Bronchial epithelial cell (primary cell): ENCODE data around the gene NQO2. TPM values are rescaled to one million over a fixed set of nuclear protein-coding genes. Genes with fewer than 3 reads are reported as not detected.
"Not testable (repeated sequence)": the region's sequence is repeated elsewhere in the genome, so short reads cannot be mapped to it uniquely, and the experiment has no call there.

Experiments used
- DNase-seq: peaks from one replicate; pipeline ENCODE4 v3.0.0-alpha.2; 2010; ENCODE audit warnings: low read depth
- FAIRE-seq: peaks from 2 replicates; lab custom pipeline; 2011; peaks lifted over from hg19 to GRCh38; lab: Jason Lieb, UNC
- H3K27me3 ChIP-seq: 2 replicates; pipeline ENCODE4 v1.5.1; 2011; ENCODE audit warnings: low read length; ENCODE audit not compliant: control insufficient read depth, insufficient read depth
- H3K36me3 ChIP-seq: 2 replicates; pipeline ENCODE4 v1.5.1; 2011; ENCODE audit warnings: low read length; ENCODE audit not compliant: control insufficient read depth, insufficient read depth
- H3K4me3 ChIP-seq: 2 replicates; pipeline ENCODE4 v1.5.1; 2011; ENCODE audit warnings: mild to moderate bottlenecking, low read depth, low read length, control low read depth
- CTCF ChIP-seq: IDR thresholded peaks from 2 replicates; pipeline ENCODE4 v1.5.1; 2011; ENCODE audit warnings: mild to moderate bottlenecking, moderate library complexity, low read length, control low read depth, inconsistent platforms; ENCODE audit not compliant: insufficient read depth, severe bottlenecking
- total RNA-seq: library from RNA; depleted of rRNA; stranded (reverse); fragments of >200 nt; gene quantifications from 2 replicates; pipeline ENCODE4 v1.2.1, GENCODE V29; 2014

NQO2 gene
- total RNA-seq, 1 donor from 2014 or later, result 20.5 TPM

DNA sequence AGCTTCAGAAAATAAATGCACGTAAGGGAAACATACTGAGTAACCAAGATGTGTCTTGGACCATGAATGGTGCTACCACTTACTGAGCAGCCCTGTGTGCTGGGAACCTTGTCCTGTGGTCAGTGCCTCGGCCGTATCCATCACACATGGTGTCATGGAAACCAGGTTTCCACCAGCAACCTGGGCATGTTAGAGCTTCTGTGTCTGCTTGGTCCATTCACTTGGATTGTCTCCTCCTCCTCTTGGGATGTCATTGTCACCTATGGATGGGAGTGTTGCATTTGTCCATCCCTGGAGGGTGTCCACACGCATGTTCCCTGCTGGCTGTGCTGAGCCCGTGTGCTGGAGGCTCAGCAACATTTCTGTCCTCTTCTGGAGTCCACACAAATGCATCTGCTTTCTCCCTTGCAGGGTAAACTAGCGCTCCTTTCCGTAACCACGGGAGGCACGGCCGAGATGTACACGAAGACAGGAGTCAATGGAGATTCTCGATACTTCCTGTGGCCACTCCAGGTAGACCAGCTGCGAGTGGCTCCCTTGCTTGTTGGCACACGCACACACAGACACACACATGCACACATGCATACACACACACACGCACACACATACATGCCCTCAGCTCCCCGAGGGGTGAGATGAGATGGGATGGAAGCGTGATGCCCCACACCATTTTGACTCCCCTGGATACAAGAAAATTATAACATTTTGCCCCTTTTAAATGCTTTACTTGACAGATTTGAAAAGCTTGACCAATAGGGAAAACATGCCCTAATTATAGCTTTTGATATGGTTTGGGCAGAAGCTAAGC, 17.0 kb downstream of the NQO2 start:
- FAIRE-seq, result no peak
- Histone ChIP-seq H3K27me3 (no peaks in the 10 kb centered on the region), H3K36me3 (peaks cover 7% of the 10 kb centered on the region), H3K4me3 (no peak overlapping the region)
- no peak for TF ChIP-seq CTCF
- DNase-seq, result no peak

GRCh38 chr6:3017304-3017703, 17.6 kb downstream of the NQO2 start:
- Histone ChIP-seq H3K36me3 (peaks cover 7% of the 10 kb centered on the region), H3K4me3 (no peak overlapping the region), H3K27me3 (no peaks in the 10 kb centered on the region)
- FAIRE-seq (no peak), DNase-seq (no peak)
- TF ChIP-seq CTCF, result no peak

DNA sequence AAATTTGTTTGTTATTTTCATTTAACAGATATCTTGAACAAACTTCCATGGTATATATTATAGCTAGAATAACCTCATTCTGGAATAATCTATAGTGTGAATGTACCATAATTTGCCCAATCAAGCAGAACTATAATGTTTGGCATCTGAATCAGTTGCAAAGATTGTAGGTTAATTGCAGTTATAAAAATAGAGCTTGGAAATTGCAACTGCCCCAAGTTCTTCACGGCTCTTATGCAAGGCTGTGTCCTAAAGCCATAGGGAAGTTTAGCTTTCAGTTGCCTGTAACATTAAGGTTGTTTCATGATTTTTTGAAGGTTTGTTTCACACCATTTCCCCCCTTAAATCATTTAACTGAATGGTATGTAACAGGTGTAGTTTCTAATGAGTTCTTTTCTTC, 19.4 kb downstream of the NQO2 start:
- H3K27me3 ChIP-seq, result no peaks in the 10 kb centered on the region
- no peak for TF ChIP-seq CTCF
- FAIRE-seq (no peak), DNase-seq (no peak)
- peaks cover 6% of the 10 kb centered on the region for H3K36me3 ChIP-seq
- no peak overlapping the region for H3K4me3 ChIP-seq

GRCh38 chr6:3019749-3020320, 20.1 kb downstream of the NQO2 start:
- H3K27me3 ChIP-seq, result no peaks in the 10 kb centered on the region
- no peak overlapping the region for H3K4me3 ChIP-seq
- no peak for TF ChIP-seq CTCF
- DNase-seq (no peak), FAIRE-seq (no peak)
- peaks cover 2% of the 10 kb centered on the region for H3K36me3 ChIP-seq

DNA sequence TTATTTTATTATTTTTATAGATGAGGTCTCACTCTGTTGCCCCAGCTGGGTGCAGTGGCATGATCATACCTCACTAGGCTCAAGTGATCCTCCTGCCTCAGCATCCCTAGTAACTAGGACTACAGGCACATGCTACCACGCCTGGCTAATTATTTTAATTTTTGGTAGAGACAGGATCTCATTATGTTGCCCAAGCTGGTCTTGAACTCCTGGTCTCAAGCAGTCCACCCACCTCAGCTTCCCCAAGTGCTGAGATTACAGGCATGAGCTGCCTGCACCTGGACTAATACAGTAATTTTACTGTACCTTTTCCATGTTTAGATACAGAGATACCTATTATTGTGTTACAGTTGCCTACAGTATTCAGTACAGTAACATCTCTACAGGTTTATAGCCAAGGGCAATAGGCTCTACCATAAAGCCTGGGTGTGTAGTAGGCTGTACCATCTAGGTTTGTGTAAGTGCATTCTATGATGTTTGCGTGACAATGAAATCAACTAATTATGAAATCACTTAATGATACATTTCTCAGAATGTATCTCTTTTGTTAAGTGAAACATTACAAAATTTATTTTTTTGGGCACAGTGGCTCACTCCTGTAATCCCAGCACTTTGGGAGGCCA, 21.4 kb downstream of the NQO2 start:
- FAIRE-seq, H3K36me3 ChIP-seq, H3K27me3 ChIP-seq, DNase-seq, H3K4me3 ChIP-seq: not testable (repeated sequence)
